ENCODE measurements around the gene CX3CL1.

Gene CX3CL1

DNA sequence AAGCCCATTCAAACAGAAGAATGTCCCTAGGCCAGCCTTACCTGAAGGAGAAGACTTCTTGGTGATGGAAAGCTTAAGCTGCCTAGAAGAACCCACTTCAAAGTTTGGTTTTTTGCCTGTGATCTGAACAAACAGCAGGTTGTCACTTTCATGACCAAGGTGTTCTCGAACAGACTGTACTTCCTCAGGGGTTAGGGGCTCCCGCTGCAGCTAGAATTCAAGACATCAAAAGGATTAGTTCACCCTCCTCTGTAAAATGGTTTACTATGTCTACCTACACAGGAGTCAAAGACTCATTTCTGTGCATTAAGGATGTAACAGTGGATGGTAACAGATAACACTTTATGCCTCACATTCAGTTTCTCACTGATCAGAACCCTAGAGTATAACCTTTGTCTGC, 61.7 kb downstream of the CX3CL1 start:
- TF ChIP-seq, protein P1, sequence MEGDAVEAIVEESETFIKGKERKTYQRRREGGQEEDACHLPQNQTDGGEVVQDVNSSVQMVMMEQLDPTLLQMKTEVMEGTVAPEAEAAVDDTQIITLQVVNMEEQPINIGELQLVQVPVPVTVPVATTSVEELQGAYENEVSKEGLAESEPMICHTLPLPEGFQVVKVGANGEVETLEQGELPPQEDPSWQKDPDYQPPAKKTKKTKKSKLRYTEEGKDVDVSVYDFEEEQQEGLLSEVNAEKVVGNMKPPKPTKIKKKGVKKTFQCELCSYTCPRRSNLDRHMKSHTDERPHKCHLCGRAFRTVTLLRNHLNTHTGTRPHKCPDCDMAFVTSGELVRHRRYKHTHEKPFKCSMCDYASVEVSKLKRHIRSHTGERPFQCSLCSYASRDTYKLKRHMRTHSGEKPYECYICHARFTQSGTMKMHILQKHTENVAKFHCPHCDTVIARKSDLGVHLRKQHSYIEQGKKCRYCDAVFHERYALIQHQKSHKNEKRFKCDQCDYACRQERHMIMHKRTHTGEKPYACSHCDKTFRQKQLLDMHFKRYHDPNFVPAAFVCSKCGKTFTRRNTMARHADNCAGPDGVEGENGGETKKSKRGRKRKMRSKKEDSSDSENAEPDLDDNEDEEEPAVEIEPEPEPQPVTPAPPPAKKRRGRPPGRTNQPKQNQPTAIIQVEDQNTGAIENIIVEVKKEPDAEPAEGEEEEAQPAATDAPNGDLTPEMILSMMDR (IDR thresholded peaks at IDR 0.05; ENCODE audit: control insufficient read depth, extremely low read depth, insufficient read depth), result no peak
- no peak overlapping the region for H3K4me3 ChIP-seq (ENCODE audit: low read depth, low read length)
- no peak for DNase-seq (ENCODE audit: low read depth)

All from LNCaP clone FGC (cell line).